Thoracic aorta (tissue), 2 donors: ENCODE results near the gene ZNF573. TPM values are rescaled to one million over a fixed set of nuclear protein-coding genes. Genes with fewer than 3 reads are reported as not detected.
A peak's percentile ranks its signal among the peaks of the same experiment; 100 is the strongest.

Source experiments
- ATAC-seq: fragments of 150-250 bp; one replicate; pipeline ENCODE4 v1.8.0; 2017; ENCODE audit warnings: low read depth; ENCODE audit not compliant: insufficient number of reproducible peaks, low FRiP score
- DNase-seq: peaks from one replicate; pipeline ENCODE4 v3.0.0-alpha.2; 2020; ENCODE audit warnings: low spot score
- H3K27ac ChIP-seq, 2 donors: fragments of 200-600 bp; sonication (generic); 1 replicate in 1 of 2; 2 replicates in 1 of 2; pipeline ENCODE4 v1.5.1; 2016; ENCODE audit warnings: mild to moderate bottlenecking in 2 of 2, moderate library complexity in 2 of 2
- H3K27me3 ChIP-seq: fragments of 200-600 bp; sonication (generic); replicated peaks from 2 replicates; pipeline ENCODE4 v1.6.0; 2016; ENCODE audit warnings: mild to moderate bottlenecking; ENCODE audit not compliant: insufficient read depth
- H3K36me3 ChIP-seq: fragments of 200-600 bp; sonication (generic); one replicate; pipeline ENCODE4 v1.5.1; 2016
- H3K4me1 ChIP-seq, 2 donors: fragments of 200-600 bp; sonication (generic); 1 replicate in 1 of 2; 2 replicates in 1 of 2; pipeline versions ENCODE4 v1.5.1 to v1.6.0; 2016; ENCODE audit warnings: low read depth in 2 of 2, mild to moderate bottlenecking in 1 of 2; ENCODE audit not compliant: control insufficient read depth in 1 of 2
- H3K4me3 ChIP-seq: fragments of 200-600 bp; sonication (generic); 2 replicates; pipeline ENCODE4 v1.5.1; 2016; ENCODE audit warnings: mild to moderate bottlenecking
- H3K9me3 ChIP-seq: fragments of 200-600 bp; sonication (generic); 2 replicates; pipeline ENCODE4 v1.5.1; 2016
- CTCF ChIP-seq: fragments of 200-600 bp; sonication (generic); IDR thresholded peaks from one replicate; pipeline ENCODE4 v1.5.1; 2019; ENCODE audit warnings: antibody characterized with exemption
- total RNA-seq, 2 donors: library from RNA; depleted of rRNA; stranded (reverse); fragments of >200 nt; gene quantifications; one replicate each; pipeline versions ENCODE4 v1.1.0 to v1.2.3, GENCODE V29; 2016

ZNF573 gene
- total RNA-seq, 2 donors from 2014 or later = 5.8 to 18.8 TPM

GRCh38 chr19:37692956-37693620, 86.3 kb downstream of the ZNF573 start:
- TF ChIP-seq CTCF = no peak
- H3K36me3 ChIP-seq = no peaks in the 10 kb centered on the region
- no peaks in the 10 kb centered on the region for H3K27me3 ChIP-seq
- peaks cover 0 to 8% of the 10 kb centered on the region in 2 donors for H3K4me1 ChIP-seq
- ATAC-seq (no peak), DNase-seq (no peak)
- no peak overlapping the region for H3K27ac ChIP-seq
- peak overlapping the region; percentile 77 for H3K4me3 ChIP-seq
- no peaks in the 10 kb centered on the region for H3K9me3 ChIP-seq

- peak overlapping the region; percentile 77 for H3K4me3 ChIP-seq
Measured at GRCh38 chr19:37691881-37692504, 87.4 kb downstream of the ZNF573 start.

More at GRCh38 chr19:37691881-37692504, 87.4 kb downstream of the ZNF573 start:
- no peak for TF ChIP-seq CTCF
- Histone ChIP-seq H3K36me3 (no peaks in the 10 kb centered on the region), H3K4me1 (peaks cover 0 to 8% of the 10 kb centered on the region in 2 donors), H3K27me3 (no peaks in the 10 kb centered on the region), H3K27ac (peak overlapping the region; percentile 62 to 71), H3K9me3 (no peaks in the 10 kb centered on the region)
- DNase-seq (peak; percentile 60), ATAC-seq (peak; percentile 50)

Other genes starting within 250 kb of the ZNF573 start
- 1 to 10 TPM; 3.0 to 7.0 TPM for gene ZNF571, start 184.8 kb downstream of the ZNF573 start, total RNA-seq
- 10 to 100 TPM in 1 of 2 donors, 1 to 10 TPM in 1; 4.5 to 18.3 TPM for gene ZNF540, start 184.7 kb downstream of the ZNF573 start, total RNA-seq
- 10 to 100 TPM in 1 of 2 donors, 1 to 10 TPM in 1; 6.6 to 23.6 TPM for gene ZFP30, start 124.1 kb downstream of the ZNF573 start, total RNA-seq
- 1 to 10 TPM; 3.5 to 4.1 TPM for gene ZNF607, start 59.8 kb downstream of the ZNF573 start, total RNA-seq
- gene WDR87, start 127.0 kb upstream of the ZNF573 start, total RNA-seq = not detected
- 10 to 100 TPM; 14.5 to 39.4 TPM for gene SIPA1L3, start 127.6 kb upstream of the ZNF573 start, total RNA-seq